ENCODE results near the gene KLHL9.

The KLHL9 gene

DNA sequence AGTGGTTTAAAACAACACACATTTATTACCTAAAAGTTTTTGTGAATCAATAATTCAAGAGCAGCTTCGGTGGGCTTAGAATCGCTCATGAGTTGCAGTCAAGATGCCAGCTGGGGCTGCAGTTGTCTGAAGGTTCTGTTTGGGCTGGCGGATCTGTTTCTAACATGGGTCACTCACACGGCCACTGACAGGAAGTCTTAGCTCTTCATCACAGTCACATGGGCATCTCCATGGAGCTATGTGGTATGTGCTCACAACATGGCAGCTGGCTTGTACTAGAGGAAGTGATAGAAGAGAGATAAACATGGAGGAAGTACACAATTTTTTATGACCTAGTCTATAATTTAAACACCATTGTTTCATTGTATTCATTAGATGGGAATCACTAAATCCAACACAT, 11.2 kb downstream of the KLHL9 start:
- Histone ChIP-seq H3K4me1 (no peaks in the 10 kb centered on the region), H3K4me3 (ENCODE audit: low read depth, low read length) (no peak overlapping the region), H3K27ac (no peak overlapping the region), H3K4me2 (ENCODE audit: low read length) (no peak overlapping the region), H2AFZ (no peak overlapping the region), H3K27me3 (ENCODE audit: control insufficient read depth, insufficient read depth, low read length) (no peaks in the 10 kb centered on the region), H3K9ac (no peak overlapping the region), H3K79me2 (no peaks in the 10 kb centered on the region), H3K9me3 (ENCODE audit: control insufficient read depth, low read length) (no peaks in the 10 kb centered on the region), H3K36me3 (ENCODE audit: control insufficient read depth, insufficient read depth, low read length) (no peaks in the 10 kb centered on the region)
- TF ChIP-seq, protein P1, sequence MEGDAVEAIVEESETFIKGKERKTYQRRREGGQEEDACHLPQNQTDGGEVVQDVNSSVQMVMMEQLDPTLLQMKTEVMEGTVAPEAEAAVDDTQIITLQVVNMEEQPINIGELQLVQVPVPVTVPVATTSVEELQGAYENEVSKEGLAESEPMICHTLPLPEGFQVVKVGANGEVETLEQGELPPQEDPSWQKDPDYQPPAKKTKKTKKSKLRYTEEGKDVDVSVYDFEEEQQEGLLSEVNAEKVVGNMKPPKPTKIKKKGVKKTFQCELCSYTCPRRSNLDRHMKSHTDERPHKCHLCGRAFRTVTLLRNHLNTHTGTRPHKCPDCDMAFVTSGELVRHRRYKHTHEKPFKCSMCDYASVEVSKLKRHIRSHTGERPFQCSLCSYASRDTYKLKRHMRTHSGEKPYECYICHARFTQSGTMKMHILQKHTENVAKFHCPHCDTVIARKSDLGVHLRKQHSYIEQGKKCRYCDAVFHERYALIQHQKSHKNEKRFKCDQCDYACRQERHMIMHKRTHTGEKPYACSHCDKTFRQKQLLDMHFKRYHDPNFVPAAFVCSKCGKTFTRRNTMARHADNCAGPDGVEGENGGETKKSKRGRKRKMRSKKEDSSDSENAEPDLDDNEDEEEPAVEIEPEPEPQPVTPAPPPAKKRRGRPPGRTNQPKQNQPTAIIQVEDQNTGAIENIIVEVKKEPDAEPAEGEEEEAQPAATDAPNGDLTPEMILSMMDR (IDR thresholded peaks at IDR 0.05), result no peak

DNA sequence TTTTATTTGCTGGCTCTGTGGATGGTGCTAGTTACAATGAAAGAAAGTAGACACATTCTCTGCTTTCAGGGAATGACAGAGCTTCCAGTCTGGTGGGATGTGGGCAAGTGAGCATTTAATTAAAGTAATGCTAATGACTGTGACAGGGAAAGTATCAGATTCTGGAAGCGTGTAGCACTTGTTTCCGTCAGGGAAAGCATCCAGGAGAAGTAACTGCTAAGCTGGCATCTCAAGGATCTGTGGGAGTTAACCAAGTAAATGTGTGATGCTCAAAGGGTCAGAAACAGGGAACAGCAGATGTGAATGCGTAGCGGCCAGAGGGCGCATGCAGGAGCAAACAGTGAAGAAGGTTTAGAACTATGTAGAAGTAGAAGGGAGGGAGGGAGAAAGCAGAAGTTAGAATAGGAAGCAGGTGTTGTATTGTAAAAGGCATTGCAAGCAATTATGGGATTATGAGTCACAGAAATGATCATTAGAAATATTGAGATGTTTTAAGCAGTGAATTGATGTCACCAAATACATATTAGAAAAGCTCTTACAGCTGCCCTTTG, 12.2 kb downstream of the KLHL9 start:
- Histone ChIP-seq H3K4me3 (ENCODE audit: low read depth, low read length) (no peak overlapping the region), H3K36me3 (ENCODE audit: control insufficient read depth, insufficient read depth, low read length) (no peaks in the 10 kb centered on the region), H3K27me3 (ENCODE audit: control insufficient read depth, insufficient read depth, low read length) (no peaks in the 10 kb centered on the region), H3K4me2 (ENCODE audit: low read length) (no peak overlapping the region), H3K79me2 (no peaks in the 10 kb centered on the region), H3K4me1 (no peaks in the 10 kb centered on the region), H2AFZ (no peak overlapping the region), H3K9ac (no peak overlapping the region), H3K9me3 (ENCODE audit: control insufficient read depth, low read length) (no peaks in the 10 kb centered on the region), H3K27ac (no peak overlapping the region)
- TF ChIP-seq, protein P1 (IDR thresholded peaks at IDR 0.05), result no peak

DNA sequence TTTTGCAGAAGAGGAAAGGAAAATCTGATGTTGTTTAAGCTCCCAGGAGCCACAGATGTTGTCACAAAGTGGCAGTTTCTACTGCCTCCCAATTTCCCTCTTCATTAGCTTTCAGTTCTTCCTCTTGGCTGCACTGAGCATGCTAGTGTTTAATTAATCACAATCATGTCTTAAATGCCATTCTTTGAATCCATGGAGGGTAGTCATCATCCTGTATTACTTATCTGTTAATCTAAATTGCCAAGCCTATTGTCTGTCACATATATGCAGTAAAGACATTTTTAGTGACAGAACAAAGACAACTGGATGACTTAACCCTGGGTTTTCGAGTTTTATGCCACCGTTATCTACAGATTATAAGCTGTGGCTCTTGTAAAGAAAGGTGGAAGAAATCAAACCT, 14.7 kb downstream of the KLHL9 start:
- no peak overlapping the region for H3K9ac ChIP-seq
- no peaks in the 10 kb centered on the region for H3K79me2 ChIP-seq
- H3K27me3 ChIP-seq (ENCODE audit: control insufficient read depth, insufficient read depth, low read length), result no peaks in the 10 kb centered on the region
- H3K4me2 ChIP-seq (ENCODE audit: low read length), result no peak overlapping the region
- TF ChIP-seq, protein P1 (IDR thresholded peaks at IDR 0.05), result no peak
- H2AFZ ChIP-seq, result no peak overlapping the region
- H3K9me3 ChIP-seq (ENCODE audit: control insufficient read depth, low read length), result no peaks in the 10 kb centered on the region
- no peak overlapping the region for H3K27ac ChIP-seq
- H3K36me3 ChIP-seq (ENCODE audit: control insufficient read depth, insufficient read depth, low read length), result no peaks in the 10 kb centered on the region
- H3K4me1 ChIP-seq, result no peaks in the 10 kb centered on the region
- H3K4me3 ChIP-seq (ENCODE audit: low read depth, low read length), result no peak overlapping the region

DNA sequence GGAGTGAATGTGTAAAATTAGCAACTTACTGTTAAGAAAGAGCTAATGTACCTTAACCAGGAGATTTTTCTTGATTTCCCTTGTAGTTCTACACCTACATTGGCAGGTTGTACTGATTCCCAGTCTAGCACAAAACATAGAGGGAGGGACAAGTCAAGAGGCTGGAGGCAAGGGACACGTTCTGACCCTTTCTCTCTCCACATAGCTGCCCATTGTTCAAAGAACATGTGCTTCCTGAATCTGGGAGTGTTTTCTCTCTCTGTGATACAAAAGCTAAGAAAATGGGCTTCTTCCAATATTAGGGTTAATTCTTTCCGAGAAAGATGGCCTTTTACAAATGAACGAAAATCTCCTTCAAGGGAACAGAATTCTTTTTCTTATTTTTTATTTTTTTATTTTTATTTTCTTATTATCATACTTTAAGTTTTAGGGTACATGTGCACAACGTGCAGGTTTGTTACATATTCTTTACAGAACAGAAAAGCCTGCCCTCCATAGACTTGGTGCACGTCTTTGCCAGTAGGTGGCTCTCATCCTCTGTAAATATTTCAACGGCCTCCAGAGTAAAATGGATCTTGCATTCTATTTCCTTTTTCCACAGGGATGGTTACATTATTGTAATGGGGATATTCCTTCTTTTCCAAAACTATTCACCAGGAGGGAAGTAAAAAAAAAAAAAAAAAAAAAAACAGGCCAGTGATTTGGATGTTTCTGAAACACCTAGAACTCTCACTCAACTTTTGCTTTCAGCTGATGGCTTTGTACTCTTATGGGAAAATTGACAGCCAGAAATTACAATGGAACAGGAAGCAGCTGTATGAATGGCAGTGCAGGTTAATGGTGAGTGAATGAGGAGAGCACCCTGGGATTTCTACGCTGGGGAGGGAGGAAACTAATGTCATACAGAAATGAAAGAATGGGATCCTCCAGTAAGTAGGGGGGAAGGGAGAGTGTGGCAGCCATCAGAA, 17.0 kb downstream of the KLHL9 start:
- Histone ChIP-seq H3K4me2 (ENCODE audit: low read length) (no peak overlapping the region), H3K4me3 (ENCODE audit: low read depth, low read length) (no peak overlapping the region), H2AFZ (no peak overlapping the region), H3K27ac (no peak overlapping the region), H3K4me1 (no peaks in the 10 kb centered on the region), H3K79me2 (no peaks in the 10 kb centered on the region), H3K36me3 (ENCODE audit: control insufficient read depth, insufficient read depth, low read length) (no peaks in the 10 kb centered on the region), H3K9ac (no peak overlapping the region), H3K9me3 (ENCODE audit: control insufficient read depth, low read length) (no peaks in the 10 kb centered on the region), H3K27me3 (ENCODE audit: control insufficient read depth, insufficient read depth, low read length) (no peaks in the 10 kb centered on the region)
- TF ChIP-seq, protein P1 (IDR thresholded peaks at IDR 0.05), result peak; percentile 25
